Cerebellar cortex (tissue), 1 donor: ENCODE data around the gene ATP5F1D.
"Not testable (repeated sequence)": the region's sequence is repeated elsewhere in the genome, so short reads cannot be mapped to it uniquely, and the experiment has no call there.

Experiments
- DNase-seq: peaks from one replicate; pipeline ENCODE4 v3.0.0-alpha.2; 2015; ENCODE audit warnings: low spot score

Gene ATP5F1D

DNA sequence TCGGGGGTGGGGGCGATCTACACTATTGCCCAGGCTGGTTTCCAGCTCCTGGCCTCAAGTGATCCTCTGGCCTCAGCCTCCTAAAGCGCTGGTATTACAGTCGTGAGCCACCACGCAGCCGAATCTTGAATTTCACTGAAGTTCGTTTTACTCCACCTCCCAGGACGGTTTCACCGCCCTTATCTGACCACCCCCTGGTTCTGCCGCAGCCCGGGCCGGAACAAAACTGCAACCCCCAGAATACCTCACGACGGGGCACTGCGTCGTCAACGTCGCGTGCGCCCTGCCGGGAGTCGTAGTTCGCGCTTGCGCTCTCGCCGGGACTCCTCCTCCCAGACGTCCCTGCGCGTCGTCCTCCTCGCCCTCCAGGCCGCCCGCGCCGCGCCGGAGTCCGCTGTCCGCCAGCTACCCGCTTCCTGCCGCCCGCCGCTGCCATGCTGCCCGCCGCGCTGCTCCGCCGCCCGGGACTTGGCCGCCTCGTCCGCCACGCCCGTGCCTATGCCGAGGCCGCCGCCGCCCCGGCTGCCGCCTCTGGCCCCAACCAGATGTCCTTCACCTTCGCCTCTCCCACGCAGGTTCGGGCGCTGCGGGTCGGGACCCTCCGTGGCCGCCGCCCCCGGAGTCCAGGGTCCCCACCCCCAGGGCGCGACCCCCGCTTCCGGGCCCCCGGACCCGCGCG, at the start of gene ATP5F1D:
Gene ATP5F1D, plus strand, starts transcription at position 335 of the 679 bp plus-strand sequence. Its CDS starts 100 bp downstream, at position 435.
- DNase-seq, result peak; percentile 92

DNA sequence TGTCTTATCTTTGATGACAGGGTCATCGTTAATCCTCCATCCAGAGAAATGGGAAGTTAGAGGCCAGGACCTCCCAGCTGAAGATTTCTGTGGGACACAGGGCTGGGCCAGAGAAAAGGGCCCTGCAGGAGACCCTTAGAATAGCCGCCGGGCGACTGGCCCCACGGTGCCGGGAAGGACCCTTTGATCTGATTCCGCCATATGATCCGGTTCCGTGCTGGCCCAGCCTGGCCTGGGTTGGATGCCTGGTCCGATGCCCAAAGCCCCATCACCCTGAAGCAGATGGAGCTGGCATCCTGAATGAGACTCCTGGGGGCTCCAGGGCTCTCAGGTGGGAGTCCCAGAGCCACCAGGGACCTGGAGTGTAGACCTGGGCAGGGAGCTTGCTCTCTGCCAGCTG, 42.0 kb upstream of the ATP5F1D start:
- no peak for DNase-seq

DNA sequence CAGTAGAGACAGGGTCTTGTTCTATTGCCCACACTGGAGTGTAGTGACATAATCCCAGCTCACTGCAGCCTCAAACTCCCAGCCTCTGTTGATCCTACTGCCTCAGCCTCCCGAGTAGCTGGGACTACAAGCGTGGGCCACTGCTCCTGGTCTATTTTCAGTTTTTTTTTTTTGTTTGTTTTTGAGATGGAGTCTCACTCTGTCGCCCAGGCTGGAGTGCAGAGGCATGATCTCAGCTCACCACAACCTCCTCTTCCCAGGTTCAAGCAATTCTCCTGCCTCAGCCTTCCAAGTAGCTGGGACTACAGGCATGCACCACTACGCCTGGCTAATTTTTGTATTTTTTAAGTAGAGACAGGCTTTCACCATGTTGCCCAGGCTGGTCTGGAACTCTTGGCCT, 40.9 kb upstream of the ATP5F1D start:
- DNase-seq, result not testable (repeated sequence)

DNA sequence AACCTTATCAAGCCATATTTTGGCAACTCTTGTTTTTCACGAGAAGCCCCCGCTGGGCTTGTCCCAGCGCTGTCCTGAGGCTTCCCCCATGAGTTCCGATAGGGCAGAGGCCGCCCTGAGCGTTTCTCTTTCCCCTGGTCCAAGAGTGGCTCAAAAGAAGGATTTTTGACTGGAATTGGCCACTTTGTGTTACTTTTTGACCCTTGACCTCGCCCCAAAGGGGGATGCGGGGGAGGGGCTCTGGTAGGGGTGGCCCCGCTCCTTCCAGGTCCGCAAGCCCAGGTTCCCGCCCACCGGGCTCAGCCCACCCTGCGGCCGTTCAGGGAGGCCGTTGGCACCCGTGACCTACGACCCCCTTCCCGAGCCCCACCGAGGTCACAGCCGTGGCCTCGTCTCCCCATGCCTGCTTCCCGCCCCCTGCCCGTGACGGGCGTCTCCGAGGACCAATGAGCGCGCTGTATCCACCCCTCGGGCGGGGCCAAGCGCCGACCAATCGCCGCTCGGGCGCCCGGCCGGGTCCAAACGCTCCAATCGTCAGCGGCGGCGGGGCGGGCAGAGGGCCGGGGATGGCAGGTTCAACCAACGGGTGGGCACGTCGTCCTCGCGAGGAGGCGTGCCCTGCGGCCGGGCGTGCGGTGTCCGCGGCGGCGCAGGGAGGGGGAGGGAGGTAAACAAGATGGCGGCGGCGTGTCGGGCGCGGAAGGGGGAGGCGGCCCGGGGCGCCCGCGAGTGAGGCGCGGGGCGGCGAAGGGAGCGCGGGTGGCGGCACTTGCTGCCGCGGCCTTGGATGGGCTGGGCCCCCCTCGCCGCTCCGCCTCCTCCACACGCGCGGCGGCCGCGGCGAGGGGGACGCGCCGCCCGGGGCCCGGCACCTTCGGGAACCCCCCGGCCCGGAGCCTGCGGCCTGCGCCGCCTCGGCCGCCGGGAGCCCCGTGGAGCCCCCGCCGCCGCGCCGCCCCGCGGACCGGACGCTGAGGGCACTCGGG, 36.1 kb upstream of the ATP5F1D start, which contains the start of gene STK11:
Gene STK11, plus strand, starts transcription at position 665 of the 986 bp plus-strand sequence. CDS start 1,136 bp downstream, outside the sequence.
- peak; percentile 97 for DNase-seq

DNA sequence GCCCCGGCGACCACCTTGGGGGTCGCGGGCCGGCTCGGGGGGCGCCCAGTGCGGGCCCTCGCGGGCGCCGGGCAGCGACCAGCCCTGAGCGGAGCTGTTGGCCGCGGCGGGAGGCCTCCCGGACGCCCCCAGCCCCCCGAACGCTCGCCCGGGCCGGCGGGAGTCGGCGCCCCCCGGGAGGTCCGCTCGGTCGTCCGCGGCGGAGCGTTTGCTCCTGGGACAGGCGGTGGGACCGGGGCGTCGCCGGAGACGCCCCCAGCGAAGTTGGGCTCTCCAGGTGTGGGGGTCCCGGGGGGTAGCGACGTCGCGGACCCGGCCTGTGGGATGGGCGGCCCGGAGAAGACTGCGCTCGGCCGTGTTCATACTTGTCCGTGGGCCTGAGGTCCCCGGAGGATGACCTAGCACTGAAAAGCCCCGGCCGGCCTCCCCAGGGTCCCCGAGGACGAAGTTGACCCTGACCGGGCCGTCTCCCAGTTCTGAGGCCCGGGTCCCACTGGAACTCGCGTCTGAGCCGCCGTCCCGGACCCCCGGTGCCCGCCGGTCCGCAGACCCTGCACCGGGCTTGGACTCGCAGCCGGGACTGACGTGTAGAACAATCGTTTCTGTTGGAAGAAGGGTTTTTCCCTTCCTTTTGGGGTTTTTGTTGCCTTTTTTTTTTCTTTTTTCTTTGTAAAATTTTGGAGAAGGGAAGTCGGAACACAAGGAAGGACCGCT, 35.2 kb upstream of the ATP5F1D start:
- DNase-seq, result no peak

DNA sequence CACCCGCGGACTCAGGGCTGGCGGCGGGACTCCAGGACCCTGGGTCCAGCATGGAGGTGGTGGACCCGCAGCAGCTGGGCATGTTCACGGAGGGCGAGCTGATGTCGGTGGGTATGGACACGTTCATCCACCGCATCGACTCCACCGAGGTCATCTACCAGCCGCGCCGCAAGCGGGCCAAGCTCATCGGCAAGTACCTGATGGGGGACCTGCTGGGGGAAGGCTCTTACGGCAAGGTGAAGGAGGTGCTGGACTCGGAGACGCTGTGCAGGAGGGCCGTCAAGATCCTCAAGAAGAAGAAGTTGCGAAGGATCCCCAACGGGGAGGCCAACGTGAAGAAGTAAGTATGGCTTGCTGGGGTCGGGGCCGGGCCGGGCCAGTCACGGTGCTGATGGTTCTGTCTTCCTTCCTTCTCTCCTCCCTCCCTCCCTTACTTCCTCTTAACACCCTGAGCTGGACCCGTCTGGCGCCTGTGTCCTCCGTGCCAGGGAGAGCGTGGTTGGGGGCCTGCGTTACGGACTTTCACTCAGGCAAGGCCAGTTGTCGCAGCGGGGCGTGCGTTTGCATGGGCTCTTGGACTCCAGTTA, 34.6 kb upstream of the ATP5F1D start:
- no peak for DNase-seq

DNA sequence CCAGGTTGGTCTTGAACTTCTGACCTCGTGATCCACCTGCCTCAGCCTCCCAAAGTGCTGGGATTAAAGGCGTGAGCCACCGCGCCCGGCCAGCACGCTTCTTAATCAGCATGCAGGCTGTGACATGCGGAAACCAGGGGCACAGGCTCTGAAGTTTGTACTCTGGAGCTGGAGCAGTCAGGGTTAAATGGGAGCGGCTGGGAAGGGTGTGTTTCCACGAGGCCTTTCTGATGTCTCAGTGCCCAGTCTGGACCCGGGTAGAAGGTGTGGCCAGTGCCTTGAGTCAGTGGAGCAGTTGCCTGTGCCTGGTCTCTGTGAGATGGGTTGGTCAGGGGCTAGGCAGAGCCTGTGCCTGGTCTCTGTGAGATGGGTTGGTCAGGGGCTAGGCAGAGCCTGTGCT, 32.7 kb upstream of the ATP5F1D start:
- not testable (repeated sequence) for DNase-seq

DNA sequence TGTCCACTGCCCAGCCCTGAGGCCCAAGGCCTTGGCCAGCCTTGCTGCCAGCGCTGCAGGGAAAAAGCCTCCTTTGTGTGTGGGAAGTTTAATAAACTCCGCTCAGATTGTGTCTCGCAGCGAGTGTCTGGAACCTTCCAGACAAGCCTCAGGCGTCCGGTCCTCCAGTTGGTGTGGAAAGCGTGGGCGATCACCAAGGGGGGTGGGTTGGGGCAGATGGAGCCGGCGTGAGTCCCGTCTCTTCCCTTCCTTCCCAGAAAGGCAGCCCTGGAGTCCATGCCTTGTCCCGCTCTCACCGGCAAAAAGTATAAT, 31.4 kb upstream of the ATP5F1D start:
- no peak for DNase-seq

DNA sequence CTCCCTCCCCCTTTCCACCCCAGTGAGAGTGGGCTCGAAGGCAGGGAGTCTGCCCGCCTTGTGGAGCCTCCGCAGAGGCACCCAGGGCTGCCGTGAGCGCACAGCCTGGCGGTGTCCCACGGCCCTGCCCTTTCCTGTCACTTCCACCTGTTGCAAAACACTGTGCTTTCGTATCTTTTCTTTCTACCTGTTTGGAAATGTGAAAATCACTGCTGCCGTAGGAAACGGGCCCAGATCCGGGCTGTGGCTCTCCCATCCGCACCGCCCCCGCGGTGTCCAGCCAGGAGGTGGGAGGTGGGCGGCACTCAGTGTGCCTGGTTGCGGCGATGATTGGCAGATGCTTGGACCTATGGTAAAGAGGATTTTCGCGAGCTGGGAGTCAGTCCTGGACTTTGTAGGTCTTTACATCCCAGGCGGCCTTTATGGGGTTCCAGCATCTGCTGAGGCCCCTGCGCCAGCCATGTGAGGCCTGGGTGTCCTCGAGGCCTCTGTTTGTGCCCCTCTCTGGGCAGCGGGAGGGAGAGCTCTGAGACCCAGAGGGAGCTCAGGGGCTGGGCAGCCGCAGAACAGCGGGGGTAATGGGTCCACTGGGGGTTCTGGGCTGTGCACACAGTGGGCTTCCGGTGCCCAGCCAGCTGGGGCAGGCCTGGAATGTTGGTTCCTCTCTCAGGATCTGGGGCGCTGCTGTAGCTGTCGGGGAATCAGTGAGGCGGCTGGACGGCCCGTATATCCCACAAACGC, 29.9 kb upstream of the ATP5F1D start:
- DNase-seq, result no peak

DNA sequence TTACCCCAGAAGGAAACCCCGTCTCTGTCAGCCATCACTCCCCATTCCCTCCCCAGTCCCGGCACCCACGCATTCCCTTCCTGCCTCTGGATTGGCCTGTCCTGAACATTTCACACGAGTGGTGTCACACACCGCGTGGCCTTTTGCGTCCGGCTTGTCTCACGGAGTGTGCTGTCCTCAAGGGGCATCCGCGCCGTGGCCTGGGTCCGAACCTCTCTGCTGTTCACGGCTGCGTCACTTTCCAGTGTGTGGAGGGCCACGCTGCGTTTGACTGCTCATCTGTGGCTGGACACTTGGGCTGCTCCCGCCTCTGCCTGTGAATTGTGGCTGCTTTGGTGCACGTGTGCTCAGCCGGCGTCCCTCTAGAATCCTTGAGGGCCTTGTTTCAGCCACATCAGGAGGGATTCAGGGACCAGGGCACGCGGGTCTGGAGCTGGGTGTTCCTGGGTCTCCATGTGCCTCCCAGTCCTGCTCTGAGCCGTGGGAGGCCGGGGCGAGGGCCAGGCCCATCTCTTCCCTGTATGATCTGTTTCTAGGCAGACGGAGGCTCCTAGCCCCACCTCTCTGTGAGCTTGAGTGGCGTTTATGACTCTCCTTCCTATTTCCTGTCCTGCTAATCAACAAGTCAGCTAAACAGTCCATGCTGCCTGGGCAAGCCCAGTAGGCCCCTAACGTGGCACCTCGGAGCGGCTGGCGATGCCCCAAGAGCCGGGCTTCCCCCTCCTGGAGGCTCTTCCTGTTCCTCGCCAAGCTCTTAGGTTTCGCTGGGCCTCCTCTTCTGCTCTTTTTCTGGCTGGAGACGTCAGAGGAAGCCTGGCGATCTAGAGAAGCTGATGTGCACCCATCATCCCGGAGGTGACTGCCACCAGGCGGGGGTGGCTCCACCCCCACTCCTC, 27.9 kb upstream of the ATP5F1D start:
- peak; percentile 84 for DNase-seq

DNA sequence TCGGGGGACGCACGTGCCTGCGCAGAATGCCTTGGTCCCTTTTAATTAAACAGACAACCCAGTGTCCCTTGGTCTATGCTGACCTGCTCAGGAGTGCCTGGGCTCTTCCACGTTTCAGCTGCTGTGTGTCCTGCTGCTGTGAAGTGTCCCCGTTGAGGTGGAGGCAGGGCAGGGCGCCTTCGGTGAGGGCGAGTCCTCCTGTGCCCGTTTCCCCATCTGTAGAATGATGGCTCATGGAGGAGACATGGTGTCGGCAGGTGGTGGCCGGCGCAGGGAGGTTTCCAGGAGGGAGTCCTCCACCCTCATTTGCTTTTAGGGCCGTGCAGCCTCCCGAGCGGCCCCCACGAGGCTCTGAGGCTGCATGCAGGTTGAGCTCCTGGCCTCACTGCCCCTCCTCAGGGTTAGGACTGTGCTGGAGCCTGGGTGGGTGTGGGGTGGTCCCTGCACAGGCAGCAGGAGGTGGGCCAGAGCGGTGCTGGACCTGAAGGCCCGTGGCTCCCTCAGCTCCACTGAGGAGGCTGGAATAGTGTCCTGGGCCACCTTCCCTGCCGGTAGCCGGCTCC, 27.2 kb upstream of the ATP5F1D start:
- no peak for DNase-seq

DNA sequence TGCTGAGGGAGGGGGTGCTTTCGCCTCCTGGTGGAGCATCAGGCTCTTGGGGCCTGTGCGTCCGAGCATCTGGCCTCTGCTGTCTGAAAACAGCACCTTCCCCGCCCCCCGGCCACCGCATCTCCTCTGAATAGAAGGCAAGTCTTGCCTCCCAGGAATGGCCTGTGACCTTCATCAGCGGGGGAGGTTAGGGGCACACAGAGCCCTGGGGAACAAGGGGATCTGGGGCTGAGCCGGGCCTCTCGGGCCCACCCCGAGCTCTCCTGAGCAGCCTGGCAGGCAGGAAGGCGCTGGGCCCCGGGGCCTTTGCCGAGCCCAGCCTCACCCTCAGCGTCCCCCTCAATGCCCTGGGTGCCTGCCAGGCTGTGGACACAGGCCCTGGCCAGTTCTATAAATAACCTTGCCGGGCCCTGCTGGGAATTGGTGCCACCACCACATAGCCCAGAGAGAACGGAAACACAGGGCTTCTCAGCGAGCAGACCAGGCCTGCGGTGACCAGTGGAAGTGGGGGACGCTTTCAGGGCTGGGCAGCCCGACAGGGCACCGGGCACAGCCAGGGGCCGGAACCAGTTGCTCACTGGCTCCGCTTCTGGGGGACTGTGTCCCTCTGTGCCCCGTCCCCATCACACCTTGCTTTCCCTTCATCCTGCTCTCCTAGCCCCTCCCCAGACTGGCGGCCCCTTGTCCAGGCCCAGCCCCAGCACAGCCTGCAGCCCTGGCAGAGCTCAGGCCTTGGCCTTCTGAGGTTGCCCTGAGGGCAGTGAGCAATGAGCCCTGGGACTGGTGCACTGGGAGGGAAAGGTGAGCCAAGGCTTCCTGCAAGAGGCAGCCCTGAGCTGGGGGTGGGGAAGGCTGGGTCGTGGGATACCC, 26.5 kb upstream of the ATP5F1D start:
- peak; percentile 60 for DNase-seq

DNA sequence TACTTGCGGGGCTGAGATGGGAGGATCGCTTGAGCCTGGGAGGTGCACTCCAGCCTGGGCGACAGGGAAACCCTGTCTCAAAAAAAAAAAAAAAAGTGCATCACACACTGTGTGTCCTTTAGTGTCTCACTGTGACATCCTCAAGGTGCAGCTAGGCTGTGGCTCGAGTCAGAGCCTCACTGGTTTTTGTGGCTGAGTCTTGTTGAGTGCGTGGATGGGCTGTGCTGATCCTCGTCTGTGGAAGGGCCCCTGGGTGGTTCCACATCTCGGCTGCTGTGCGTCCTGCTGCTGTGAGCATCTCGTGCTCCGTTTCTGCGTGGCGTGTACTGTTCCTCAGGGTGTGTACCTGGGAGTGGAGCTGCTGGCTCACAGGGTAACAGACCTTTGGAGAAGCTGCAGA, 24.8 kb upstream of the ATP5F1D start:
- DNase-seq, result no peak

DNA sequence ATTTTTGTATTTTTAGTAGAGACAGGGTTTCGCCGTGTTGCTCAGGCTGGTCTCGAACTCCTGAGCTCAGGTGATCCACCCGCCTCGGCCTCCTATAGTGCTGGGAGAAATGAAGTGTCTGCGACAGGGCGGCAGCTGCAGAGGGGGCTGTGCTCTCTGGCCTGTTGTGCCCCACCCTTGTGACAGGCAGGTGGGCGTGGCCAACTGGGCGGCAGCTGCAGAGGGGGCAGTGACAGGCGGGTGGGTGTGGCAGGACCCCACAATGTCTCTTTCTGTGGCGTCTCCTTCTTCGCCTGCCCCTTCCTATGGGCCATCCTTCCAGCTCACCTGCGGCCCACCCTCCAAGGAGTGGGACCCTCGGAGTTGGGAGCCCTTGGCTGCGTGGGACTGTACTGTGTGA, 24.2 kb upstream of the ATP5F1D start:
- DNase-seq, result no peak

DNA sequence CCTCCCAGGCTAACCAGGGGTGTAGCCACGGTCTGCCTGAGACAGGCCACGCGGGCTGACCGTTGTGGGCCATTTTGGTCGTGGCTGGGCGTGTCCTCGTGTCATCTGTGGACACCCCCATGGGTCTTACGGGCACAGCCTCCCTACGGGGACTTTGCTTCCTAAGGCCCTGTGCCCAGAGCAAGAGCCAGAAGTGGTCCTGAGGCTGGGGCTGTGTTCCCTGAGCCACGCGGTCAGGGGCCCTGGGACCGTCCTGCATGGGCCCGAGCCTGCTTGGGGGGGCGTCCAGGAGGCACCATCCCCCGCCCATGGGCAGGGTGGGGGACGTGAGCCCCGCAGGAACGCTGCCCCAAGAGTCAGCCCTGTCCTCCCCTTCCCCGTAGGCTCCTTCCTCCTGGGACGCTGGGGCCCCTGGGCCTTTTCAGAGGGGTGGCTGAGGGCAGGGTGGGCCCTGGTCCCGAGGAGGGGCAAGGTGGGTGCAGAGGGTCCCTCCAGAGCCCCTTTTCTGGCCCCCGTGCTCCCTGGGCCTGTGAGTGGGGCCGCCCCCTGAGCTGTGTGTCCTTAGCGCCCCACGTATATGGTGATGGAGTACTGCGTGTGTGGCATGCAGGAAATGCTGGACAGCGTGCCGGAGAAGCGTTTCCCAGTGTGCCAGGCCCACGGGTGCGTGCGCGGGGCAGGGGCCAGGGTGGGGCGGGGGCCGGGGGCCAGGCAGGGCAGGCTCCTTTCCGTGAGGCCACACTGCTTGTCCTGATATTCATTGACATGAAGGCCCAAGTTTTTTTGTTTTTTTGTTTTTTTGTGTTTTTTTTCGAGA, 22.6 kb upstream of the ATP5F1D start:
- no peak for DNase-seq

DNA sequence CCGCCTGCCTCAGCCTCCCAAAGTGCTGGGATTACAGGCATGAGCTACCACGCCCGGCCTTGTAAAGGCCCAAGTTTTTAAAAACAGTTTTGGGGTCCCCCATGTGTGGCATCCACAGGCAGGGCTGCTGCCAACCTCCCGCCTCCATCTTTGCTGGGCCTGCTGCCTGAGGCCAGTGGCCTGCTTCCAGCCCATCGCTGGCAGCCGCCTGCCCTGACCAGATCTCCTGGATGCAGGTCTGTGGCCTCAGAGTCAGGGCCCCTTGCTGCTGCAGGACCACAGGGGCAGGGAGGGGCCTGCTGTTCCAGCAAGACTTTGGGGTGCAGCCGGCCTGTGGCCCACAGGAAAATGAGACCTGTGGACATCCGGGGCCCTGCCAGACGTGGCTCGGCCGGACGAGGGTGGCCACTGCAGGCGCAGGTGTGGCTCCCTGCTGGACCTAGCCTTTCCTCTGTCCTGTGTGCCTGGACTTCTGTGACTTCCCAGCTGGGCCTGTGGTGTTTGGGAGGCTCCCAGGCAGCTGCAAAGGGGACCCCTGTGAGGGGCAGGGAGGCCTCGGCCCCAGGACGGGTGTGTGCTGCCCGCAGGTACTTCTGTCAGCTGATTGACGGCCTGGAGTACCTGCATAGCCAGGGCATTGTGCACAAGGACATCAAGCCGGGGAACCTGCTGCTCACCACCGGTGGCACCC, 21.6 kb upstream of the ATP5F1D start:
- DNase-seq, result peak; percentile 39

DNA sequence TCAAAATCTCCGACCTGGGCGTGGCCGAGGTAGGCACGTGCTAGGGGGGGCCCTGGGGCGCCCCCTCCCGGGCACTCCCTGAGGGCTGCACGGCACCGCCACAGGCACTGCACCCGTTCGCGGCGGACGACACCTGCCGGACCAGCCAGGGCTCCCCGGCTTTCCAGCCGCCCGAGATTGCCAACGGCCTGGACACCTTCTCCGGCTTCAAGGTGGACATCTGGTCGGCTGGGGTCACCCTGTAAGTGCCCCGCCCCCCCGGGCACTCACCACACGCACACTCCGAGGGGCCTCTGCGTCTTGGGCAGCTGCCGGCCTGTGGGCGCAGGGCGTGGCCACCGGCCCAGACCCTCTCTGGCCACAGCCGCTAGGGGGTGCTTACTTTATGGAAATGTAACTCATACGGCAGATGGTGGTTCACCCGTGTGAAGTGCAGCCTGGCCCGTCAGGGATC, 21.0 kb upstream of the ATP5F1D start:
- no peak for DNase-seq
